Mesenchymal stem cell (in vitro differentiated cells and primary cell): ENCODE results near the gene C3orf49.

Source experiments
- DNase-seq: peaks from one replicate; pipeline ENCODE4 v3.0.0-alpha.2; 2013
- H2AFZ ChIP-seq: one replicate; pipeline ENCODE4 v1.6.1; 2013; ENCODE audit warnings: low read depth, mild to moderate bottlenecking, control low read depth, inconsistent platforms, low read length, moderate library complexity
- H2AK5ac ChIP-seq: 2 replicates; pipeline ENCODE4 v1.6.1; 2013; ENCODE audit warnings: low read length, moderate library complexity, mild to moderate bottlenecking, inconsistent platforms; ENCODE audit not compliant: severe bottlenecking
- H2BK120ac ChIP-seq: one replicate; pipeline ENCODE4 v1.6.1; 2013; ENCODE audit warnings: low read depth, mild to moderate bottlenecking, inconsistent platforms, low read length, moderate library complexity
- H2BK12ac ChIP-seq, 2 experiments: one replicate each; pipeline ENCODE4 v1.6.1; 2013; ENCODE audit warnings: inconsistent platforms in 2 of 2, low read length in 2 of 2, mild to moderate bottlenecking in 2 of 2, moderate library complexity in 2 of 2, control low read depth in 1 of 2
- H2BK15ac ChIP-seq: one replicate; pipeline ENCODE4 v1.6.1; 2013; ENCODE audit warnings: mild to moderate bottlenecking, low read depth, inconsistent platforms; ENCODE audit not compliant: poor library complexity, severe bottlenecking
- H2BK5ac ChIP-seq: 2 replicates; pipeline ENCODE4 v1.6.1; 2013; ENCODE audit warnings: low read depth, mild to moderate bottlenecking, low read length, control low read depth, inconsistent platforms; ENCODE audit not compliant: poor library complexity, severe bottlenecking
- H3K14ac ChIP-seq, 2 experiments: one replicate each; pipeline ENCODE4 v1.6.1; 2013; ENCODE audit warnings: inconsistent platforms in 2 of 2, low read length in 2 of 2, control low read depth in 1 of 2, mild to moderate bottlenecking in 1 of 2, moderate library complexity in 1 of 2
- H3K18ac ChIP-seq, 2 experiments: one replicate each; pipeline ENCODE4 v1.6.1; 2013; ENCODE audit warnings: inconsistent platforms in 2 of 2, low read length in 2 of 2, control low read depth in 1 of 2, low read depth in 1 of 2, mild to moderate bottlenecking in 1 of 2
- H3K23ac ChIP-seq, 2 experiments: one replicate each; pipeline ENCODE4 v1.6.1; 2013; ENCODE audit warnings: inconsistent platforms in 2 of 2, low read length in 2 of 2, mild to moderate bottlenecking in 2 of 2, moderate library complexity in 2 of 2, control low read depth in 1 of 2
- H3K27ac ChIP-seq: 2 replicates; pipeline ENCODE4 v1.5.1; 2013; ENCODE audit warnings: mild to moderate bottlenecking, moderate library complexity, low read length, control low read depth, inconsistent platforms; ENCODE audit not compliant: poor library complexity, severe bottlenecking
- H3K27me3 ChIP-seq, 2 experiments: 2 replicates each; pipeline versions ENCODE4 v1.6.1 to v1.7.0; 2013; ENCODE audit warnings: low read length in 2 of 2, mild to moderate bottlenecking in 2 of 2, moderate library complexity in 2 of 2, control low read depth in 1 of 2, inconsistent platforms in 1 of 2; ENCODE audit not compliant: control insufficient read depth in 1 of 2, insufficient read depth in 1 of 2
- H3K36me3 ChIP-seq, 2 experiments: 2 replicates each; pipeline versions ENCODE4 v1.6.1 to v1.7.0; 2013; ENCODE audit warnings: low read length in 2 of 2, control low read depth in 1 of 2, inconsistent platforms in 1 of 2, low read depth in 1 of 2, mild to moderate bottlenecking in 1 of 2; ENCODE audit not compliant: insufficient read depth in 2 of 2, control insufficient read depth in 1 of 2
- H3K4ac ChIP-seq, 2 experiments: one replicate each; pipeline ENCODE4 v1.6.1; 2013; ENCODE audit warnings: inconsistent platforms in 2 of 2, low read length in 2 of 2, mild to moderate bottlenecking in 2 of 2, moderate library complexity in 2 of 2, control low read depth in 1 of 2, low read depth in 1 of 2
- H3K4me1 ChIP-seq: 2 replicates; pipeline ENCODE4 v1.6.1; 2013; ENCODE audit warnings: low read depth, low read length, control low read depth; ENCODE audit not compliant: control insufficient read depth, insufficient read depth
- H3K4me2 ChIP-seq: 2 replicates; pipeline ENCODE4 v1.6.1; 2013; ENCODE audit warnings: low read length, mild to moderate bottlenecking, inconsistent platforms; ENCODE audit not compliant: poor library complexity, severe bottlenecking
- H3K4me3 ChIP-seq, 2 experiments: 2 replicates each; pipeline versions ENCODE4 v1.5.1 to v1.7.0; 2013; ENCODE audit warnings: low read length in 2 of 2, mild to moderate bottlenecking in 2 of 2, control low read depth in 1 of 2, low read depth in 1 of 2; ENCODE audit not compliant: insufficient read depth in 1 of 2
- H3K79me1 ChIP-seq: replicated peaks from 2 replicates; pipeline ENCODE4 v1.6.1; 2013; ENCODE audit warnings: mild to moderate bottlenecking, control low read depth, low read length, inconsistent platforms; ENCODE audit not compliant: poor library complexity, severe bottlenecking
- H3K9ac ChIP-seq: 2 replicates; pipeline ENCODE4 v1.7.0; 2013; ENCODE audit warnings: mild to moderate bottlenecking, low read length, moderate library complexity
- H3K9me3 ChIP-seq: 2 replicates; pipeline ENCODE4 v1.7.0; 2013; ENCODE audit warnings: mild to moderate bottlenecking, low read length; ENCODE audit not compliant: control insufficient read depth
- H4K8ac ChIP-seq: one replicate; pipeline ENCODE4 v1.6.1; 2013; ENCODE audit warnings: inconsistent platforms, mild to moderate bottlenecking, low read length, moderate library complexity
- H4K91ac ChIP-seq: one replicate; pipeline ENCODE4 v1.6.1; 2013; ENCODE audit warnings: mild to moderate bottlenecking, low read length, inconsistent platforms
- WGBS: methylation state at CpG from one replicate; pipeline ENCODE4 v1.1.7; 2013; ENCODE audit warnings: mixed read lengths; 5-methylcytosine and 5-hydroxymethylcytosine counted together

Gene C3orf49

DNA sequence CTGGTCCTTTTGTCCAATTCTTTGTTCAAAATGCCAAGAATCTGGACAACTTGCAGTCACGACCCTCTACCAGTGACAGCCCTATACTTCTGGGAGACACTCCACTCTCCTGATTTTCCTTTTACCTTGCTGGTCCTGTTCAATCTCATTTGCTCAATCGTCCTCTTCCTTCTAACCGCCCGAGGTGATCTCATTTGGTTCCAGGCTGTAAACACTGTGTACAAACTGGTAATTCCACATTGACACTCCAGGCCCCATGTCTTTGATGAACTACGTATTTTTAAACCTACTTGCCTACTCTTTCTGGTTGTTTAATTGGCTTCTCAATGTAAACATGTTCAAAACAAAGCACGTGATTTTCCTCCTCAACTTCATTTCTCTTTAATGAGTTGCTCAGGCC lies 23.7 kb upstream of the C3orf49 start:
- Histone ChIP-seq H4K91ac (no peak overlapping the region), H2AK5ac (no peak overlapping the region)

DNA sequence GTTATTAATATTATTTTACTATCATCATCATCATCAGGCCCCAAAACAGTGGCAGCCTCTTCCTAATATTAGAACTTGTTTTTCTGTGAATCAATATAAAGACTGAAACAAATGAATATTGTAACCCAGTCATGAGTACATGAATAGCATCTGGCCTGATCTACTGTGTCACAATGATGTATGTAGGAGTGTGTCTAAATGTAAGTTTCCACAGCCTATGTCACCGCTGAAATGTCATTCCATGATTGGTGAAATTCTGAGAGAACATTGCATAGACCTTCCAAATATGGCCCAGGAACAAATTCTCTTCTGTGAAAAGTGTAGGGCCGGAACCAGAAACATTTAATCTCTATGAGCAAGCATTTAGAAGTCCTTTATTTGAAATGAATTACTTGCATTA lies 20.6 kb upstream of the C3orf49 start:
- H2BK120ac ChIP-seq, result no peak overlapping the region
- H3K14ac ChIP-seq, result no peak overlapping the region
- H3K9me3 ChIP-seq, result no peaks in the 10 kb centered on the region
- no peak overlapping the region for H2BK15ac ChIP-seq
- peaks cover 0 to 16% of the 10 kb centered on the region in 2 experiments for H3K27me3 ChIP-seq
- no peak overlapping the region for H2AFZ ChIP-seq
- H3K36me3 ChIP-seq, result no peaks in the 10 kb centered on the region
- no peak overlapping the region for H4K8ac ChIP-seq
- H3K79me1 ChIP-seq, result no peaks in the 10 kb centered on the region
- no peak overlapping the region for H4K91ac ChIP-seq
- H3K4me3 ChIP-seq, result no peak overlapping the region
- H3K18ac ChIP-seq, result no peak overlapping the region
- H3K4ac ChIP-seq, result no peak overlapping the region
- H3K4me1 ChIP-seq, result no peaks in the 10 kb centered on the region
- no peak overlapping the region for H2BK5ac ChIP-seq
- H2AK5ac ChIP-seq, result no peak overlapping the region
- H2BK12ac ChIP-seq, result no peak overlapping the region
- DNase-seq, result no peak
- H3K9ac ChIP-seq, result no peak overlapping the region
- H3K4me2 ChIP-seq, result no peak overlapping the region
- no peak overlapping the region for H3K27ac ChIP-seq
- 89% methylated on average over 1 of the region's 2 CpGs for WGBS
- no peak overlapping the region for H3K23ac ChIP-seq

More for the DNA sequence above, 23.7 kb upstream of the C3orf49 start:
- Histone ChIP-seq H3K9ac (no peak overlapping the region), H3K23ac (no peak overlapping the region), H3K79me1 (no peaks in the 10 kb centered on the region), H2BK5ac (no peak overlapping the region), H3K27ac (no peak overlapping the region), H2AFZ (no peak overlapping the region), H3K18ac (no peak overlapping the region), H3K27me3 (peaks cover 0 to 8% of the 10 kb centered on the region in 2 experiments), H4K8ac (no peak overlapping the region), H2BK12ac (no peak overlapping the region), H3K4me2 (no peak overlapping the region), H3K4me1 (no peaks in the 10 kb centered on the region), H3K4ac (no peak overlapping the region), H2BK15ac (no peak overlapping the region), H3K36me3 (no peaks in the 10 kb centered on the region), H2BK120ac (no peak overlapping the region), H3K9me3 (no peaks in the 10 kb centered on the region), H3K14ac (no peak overlapping the region), H3K4me3 (no peak overlapping the region)
- no peak for DNase-seq
- 81% methylated on average over 6 of the region's 6 CpGs for WGBS

DNA sequence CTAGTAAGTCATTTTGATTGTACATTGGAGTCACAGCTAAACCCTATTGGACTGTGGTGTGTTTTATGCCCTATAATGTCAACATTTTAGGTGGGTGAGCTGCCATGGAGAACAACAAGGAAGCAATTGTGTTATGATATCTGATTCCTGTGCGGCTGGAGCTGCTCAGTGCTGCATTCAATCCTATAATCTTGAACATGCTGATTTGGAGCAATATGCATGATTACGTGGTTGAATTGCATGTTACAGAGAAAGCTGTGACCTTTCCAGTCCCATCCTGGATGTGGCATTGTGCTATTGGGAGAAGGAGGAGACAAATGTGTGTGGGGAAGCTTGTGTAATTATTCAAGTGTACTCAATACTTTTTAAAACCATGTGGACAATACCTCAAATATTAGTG lies 20.1 kb upstream of the C3orf49 start:
- no peak overlapping the region for H4K91ac ChIP-seq
- no peak overlapping the region for H3K18ac ChIP-seq
- H3K23ac ChIP-seq, result no peak overlapping the region
- no peak overlapping the region for H3K27ac ChIP-seq
- H3K9me3 ChIP-seq, result no peaks in the 10 kb centered on the region
- H2AFZ ChIP-seq, result no peak overlapping the region
- no peak overlapping the region for H3K4ac ChIP-seq
- no peak overlapping the region for H3K4me3 ChIP-seq
- no peak overlapping the region for H3K14ac ChIP-seq
- no peaks in the 10 kb centered on the region for H3K4me1 ChIP-seq
- DNase-seq, result no peak
- H3K79me1 ChIP-seq, result no peaks in the 10 kb centered on the region
- no peak overlapping the region for H2AK5ac ChIP-seq
- H2BK12ac ChIP-seq, result no peak overlapping the region
- H3K36me3 ChIP-seq, result no peaks in the 10 kb centered on the region
- WGBS, result 88% methylated on average over 2 of the region's 2 CpGs
- no peak overlapping the region for H3K9ac ChIP-seq
- no peak overlapping the region for H2BK120ac ChIP-seq
- H4K8ac ChIP-seq, result no peak overlapping the region
- no peak overlapping the region for H2BK15ac ChIP-seq
- no peak overlapping the region for H3K4me2 ChIP-seq
- H3K27me3 ChIP-seq, result peaks cover 0 to 16% of the 10 kb centered on the region in 2 experiments
- H2BK5ac ChIP-seq, result no peak overlapping the region

DNA sequence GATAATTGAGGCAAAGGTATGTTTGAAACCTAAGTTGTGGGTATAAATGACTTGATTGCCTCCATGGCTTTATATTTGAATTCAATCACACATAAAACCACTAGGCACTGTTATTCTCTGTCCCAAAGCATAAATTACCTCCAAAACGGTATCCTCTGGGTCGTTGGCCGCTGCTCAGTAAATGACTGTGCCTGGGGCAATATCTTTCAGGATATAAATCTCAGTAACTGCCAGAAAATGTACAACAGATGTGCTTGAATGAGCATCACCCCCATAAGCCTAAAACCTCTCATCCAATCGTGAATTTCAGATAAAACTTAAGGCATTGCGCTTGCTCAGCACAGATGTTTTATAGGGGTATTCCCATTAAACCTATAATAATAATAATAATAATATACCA lies 19.0 kb upstream of the C3orf49 start:
- Histone ChIP-seq H3K36me3 (no peaks in the 10 kb centered on the region), H4K91ac (no peak overlapping the region), H3K14ac (no peak overlapping the region), H2BK12ac (no peak overlapping the region), H2AFZ (no peak overlapping the region), H2AK5ac (no peak overlapping the region), H3K4me1 (no peaks in the 10 kb centered on the region), H3K27me3 (peaks cover 0 to 12% of the 10 kb centered on the region in 2 experiments), H3K4ac (no peak overlapping the region), H2BK120ac (no peak overlapping the region), H3K79me1 (no peaks in the 10 kb centered on the region), H3K18ac (no peak overlapping the region), H3K23ac (no peak overlapping the region), H3K9me3 (no peaks in the 10 kb centered on the region), H3K4me2 (no peak overlapping the region), H3K4me3 (no peak overlapping the region), H3K27ac (no peak overlapping the region), H2BK5ac (no peak overlapping the region), H4K8ac (no peak overlapping the region), H2BK15ac (no peak overlapping the region), H3K9ac (no peak overlapping the region)
- no peak for DNase-seq
- WGBS, result 78% methylated on average over 3 of the region's 5 CpGs
